ENCODE measurements around the gene SHISA7.

DNA sequence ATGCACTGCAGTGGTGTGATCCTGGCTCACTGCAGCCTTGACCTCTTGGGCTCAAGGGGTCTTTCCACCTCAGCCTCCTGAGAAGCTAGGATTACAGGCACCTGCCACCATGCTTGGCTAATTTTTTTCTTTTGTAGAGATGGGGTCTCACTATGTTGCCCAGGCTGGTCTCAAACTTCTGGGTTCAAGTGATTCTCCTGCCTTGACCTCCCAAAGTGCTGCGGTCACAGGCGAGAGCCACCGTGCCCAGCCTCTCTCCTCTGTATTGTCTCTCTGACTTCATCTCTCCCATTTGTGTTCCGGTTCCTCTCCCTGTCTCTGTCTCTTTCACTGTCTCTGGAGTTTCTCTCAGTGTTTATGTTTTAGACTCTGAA is 23.1 kb upstream of the SHISA7 start:
- TF ChIP-seq POLR2A (IDR thresholded peaks at IDR 0.05; ENCODE audit: low read length), result no peak
- no peak for TF ChIP-seq GATA1 (IDR thresholded peaks at IDR 0.05; ENCODE audit: low read depth, low read length)
